Liver (tissue), 3 donors: ENCODE data around the gene DHRSX.

ENCODE experiments used
- CTCF ChIP-seq: fragments of 150-350 bp; IDR thresholded peaks from 2 replicates; pipeline ENCODE4 v1.5.1; 2017; ENCODE audit warnings: improper control_type of control experiment, low read depth, low read length; ENCODE audit not compliant: missing input control
- EGR1 ChIP-seq, 2 donors: IDR thresholded peaks; 2 replicates each; pipeline ENCODE4 v1.6.1; 2016 to 2018; ENCODE audit warnings: antibody characterized with exemption in 2 of 2, low read depth in 2 of 2
- GABPA ChIP-seq, 2 donors: IDR thresholded peaks in 1 of 2; conservative IDR thresholded peaks in 1 of 2; 2 replicates each; pipeline ENCODE4 v1.6.1; 2016; ENCODE audit warnings: antibody characterized with exemption in 2 of 2, mild to moderate bottlenecking in 1 of 2, moderate library complexity in 1 of 2
- RXRA ChIP-seq, 2 donors: IDR thresholded peaks; 2 replicates each; pipeline ENCODE4 v1.6.1; 2017 to 2018; ENCODE audit warnings: antibody characterized with exemption in 2 of 2, mild to moderate bottlenecking in 1 of 2
- donor health status: healthy.
- donor health status: healthy.

- TF ChIP-seq GABPA (IDR thresholded peaks at IDR 0.05 in 1 of 2, conservative IDR thresholded peaks at IDR 0.05 in 1 of 2) (no peak), CTCF (no peak), EGR1 (IDR thresholded peaks at IDR 0.05; ENCODE audit: low read depth in 2 of 2) (no peak), RXRA (IDR thresholded peaks at IDR 0.05) (no peak)
These were observed 29.1 kb downstream of the DHRSX start for GRCh38 chrX:2471641-2472040.
